ENCODE measurements around the gene TEX53.
A peak's percentile ranks its signal among the peaks of the same experiment; 100 is the strongest.

The TEX53 gene

GRCh38 chr9:114657705-114658104 is at the start of gene TEX53:
Gene TEX53, minus strand, starts transcription at chr9:114657805. Its CDS starts 31 bp downstream, at chr9:114657774.
- DNase-seq (ENCODE audit: low spot score): no peak

GRCh38 chr9:114706711-114707110 is 49.1 kb upstream of the TEX53 start:
- DNase-seq (ENCODE audit: low spot score): no peak

GRCh38 chr9:114701988-114702387 is 44.4 kb upstream of the TEX53 start:
- DNase-seq (ENCODE audit: low spot score): no peak

DNA sequence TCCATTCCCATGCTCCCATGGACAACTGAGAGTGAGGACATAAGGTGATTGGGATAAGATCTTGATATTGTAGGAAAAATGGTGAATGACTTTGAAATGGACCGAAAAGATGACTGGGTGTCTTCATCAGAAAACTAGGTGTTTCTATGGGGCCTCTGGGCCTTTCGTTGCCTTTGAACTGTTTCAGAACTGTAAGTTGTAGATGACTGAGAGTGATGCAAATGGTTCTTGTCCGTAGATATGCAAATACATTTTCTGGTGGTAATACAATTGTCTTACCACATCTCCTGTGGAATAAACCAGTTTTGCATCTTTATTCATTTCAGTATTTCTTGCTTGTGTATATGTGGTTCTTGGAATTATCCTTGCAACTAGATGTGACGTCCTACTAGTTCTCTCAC is 40.3 kb upstream of the TEX53 start:
- DNase-seq (ENCODE audit: low spot score): no peak

DNA sequence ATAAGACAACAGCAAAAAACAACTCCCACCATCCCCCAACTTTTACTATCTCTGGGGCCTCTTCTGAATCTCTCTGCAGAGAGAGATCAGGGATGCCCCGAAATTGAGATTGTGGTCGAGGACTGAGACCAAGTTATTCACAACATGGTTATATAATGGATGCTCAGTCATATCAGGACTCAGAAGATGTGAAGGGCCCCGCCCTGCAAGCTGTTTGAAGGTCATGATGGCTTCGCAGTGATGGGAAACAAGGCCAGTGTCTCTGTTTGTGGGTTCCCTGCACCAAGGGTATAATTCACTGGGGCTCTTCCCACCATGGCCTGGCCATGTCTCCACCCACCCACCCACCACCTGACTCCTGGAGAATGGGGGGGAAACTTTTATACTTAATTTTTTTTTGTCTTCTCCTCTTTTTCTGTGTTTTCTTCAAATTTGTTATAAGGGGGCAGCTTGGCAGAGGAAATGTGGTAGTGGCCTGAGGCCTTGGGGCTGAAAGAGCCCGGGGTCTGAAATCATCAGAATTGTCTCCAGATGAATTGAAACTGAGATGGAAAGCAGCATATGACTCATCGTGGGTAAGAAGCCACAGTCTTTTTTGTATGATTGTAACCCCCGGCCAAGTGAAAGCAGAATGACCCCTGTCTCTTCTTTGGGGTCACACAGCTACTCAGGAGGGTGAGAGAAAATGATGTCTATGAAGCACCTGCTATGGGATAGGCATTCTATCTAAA is 39.4 kb upstream of the TEX53 start:
- peak; percentile 31 for DNase-seq (ENCODE audit: low spot score)

GRCh38 chr9:114695948-114696347 is 38.3 kb upstream of the TEX53 start:
- DNase-seq (ENCODE audit: low spot score): no peak

DNA sequence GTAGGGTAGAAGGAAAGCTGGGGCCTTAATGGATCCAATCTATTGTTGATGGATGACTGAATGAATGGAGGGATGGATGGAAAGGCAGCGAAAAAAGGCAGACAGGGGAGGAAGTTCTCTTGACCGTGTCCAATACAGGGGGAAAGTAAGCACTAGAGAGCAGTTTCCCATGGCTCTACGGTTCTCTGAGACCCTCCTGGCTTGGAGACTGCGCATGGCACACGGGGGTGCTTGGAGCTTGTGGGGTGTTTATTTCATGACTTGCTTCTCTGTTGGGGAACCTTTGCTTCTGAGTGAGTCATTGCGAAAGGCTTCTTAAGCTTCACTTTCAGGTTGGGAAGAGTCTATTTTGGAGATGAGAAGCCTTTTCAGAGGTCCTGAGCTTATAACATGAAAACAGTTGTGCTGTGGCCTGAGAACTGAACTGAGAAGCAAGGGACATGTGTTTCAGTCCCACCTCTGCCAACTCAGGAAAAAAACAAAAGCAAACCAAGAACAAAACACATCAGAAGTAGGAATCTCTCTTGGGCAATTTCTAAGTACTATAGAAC is 37.2 kb upstream of the TEX53 start:
- DNase-seq (ENCODE audit: low spot score): no peak

DNA sequence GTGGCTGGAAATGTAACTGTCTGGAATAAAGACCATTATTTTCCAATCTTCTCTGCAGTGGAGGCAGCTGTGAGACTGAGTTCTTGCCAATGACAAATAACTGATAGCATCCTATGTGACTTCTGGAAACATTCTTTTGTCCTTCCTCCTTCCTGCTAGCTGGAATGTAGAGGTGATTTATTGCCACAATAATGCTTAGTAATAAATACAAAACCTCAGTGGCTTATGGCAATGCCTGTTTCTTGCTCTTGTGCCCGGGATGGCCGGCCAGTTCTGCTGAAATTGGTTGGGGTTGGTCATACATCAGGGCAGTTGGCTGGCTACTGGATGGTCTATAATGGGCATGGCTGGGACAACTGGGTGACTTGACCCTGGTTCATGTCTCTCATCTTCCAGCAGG is 36.5 kb upstream of the TEX53 start:
- DNase-seq (ENCODE audit: low spot score): peak; percentile 22

DNA sequence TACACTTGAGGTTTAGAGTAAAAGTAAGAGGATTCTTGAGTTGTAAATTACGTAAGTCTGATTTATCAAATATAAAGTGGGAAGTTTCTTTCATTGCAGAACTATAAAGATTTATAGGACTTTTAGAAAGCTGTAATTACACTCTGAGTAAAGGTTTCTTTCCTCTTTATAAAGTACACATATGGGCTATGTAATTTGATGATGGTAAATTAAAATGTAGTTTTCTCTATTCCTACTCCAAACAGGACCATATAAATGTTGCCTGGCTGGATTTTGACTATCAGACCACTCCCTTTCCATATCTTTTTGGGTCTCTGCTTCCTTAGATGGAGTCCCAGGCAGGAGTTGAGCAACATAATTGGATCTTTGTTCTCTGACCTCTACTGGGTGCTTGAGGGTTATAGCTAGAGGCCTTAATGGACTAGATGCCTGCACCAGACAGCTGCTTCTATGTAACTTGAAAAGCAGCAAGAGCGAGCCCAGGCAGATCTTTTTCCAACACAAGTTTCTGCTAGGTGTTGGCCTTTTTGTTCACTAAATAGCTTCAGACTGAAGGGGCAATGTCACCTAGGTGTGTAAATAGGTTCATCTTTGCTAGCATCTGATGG is 35.7 kb upstream of the TEX53 start:
- no peak for DNase-seq (ENCODE audit: low spot score)

GRCh38 chr9:114691956-114692295 is 34.3 kb upstream of the TEX53 start:
- no peak for DNase-seq (ENCODE audit: low spot score)

DNA sequence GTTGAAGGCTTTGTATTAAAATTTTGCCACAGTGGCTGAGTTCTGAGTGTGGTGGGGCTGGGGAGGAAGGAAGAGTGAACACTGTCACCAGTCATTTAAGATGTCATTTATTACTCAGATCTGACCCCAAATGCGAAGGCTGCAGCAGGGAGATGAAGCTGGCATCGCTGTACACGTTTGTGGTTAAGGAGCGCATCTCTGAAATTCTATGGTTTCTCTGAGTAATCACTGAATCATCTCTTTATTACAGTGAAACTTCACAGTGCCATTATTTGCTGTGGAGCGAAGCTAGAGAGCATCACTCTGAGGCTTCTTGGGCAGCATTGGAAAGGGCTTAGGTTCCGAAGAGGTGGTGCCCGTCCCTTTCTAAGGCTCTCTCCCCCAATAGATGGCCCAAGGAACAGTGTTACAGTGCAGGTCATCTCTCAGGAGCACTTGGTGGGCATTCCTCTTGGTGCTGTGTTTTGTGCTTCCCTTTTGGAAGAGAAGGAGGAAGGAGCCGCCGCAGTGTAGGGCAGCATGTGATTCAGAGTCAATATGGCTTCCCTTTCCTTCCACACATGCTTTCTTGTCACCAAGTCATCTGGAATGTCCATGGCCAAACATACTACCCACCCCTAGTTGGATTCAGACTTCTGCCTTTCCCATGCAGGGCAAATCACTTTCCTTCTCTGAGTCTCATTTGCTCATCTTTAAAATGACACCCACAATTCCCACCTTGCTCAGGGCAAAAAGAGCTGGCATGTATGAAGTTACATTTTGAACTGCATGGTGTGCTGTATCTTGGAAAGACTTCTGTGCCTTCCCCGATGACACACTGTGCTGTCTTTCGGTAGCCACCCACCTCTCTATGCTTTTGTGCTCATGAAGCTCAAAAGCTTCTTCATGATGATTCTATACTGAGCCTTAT is 33.7 kb upstream of the TEX53 start:
- peak; percentile 80 for DNase-seq (ENCODE audit: low spot score)

GRCh38 chr9:114690308-114690707 is 32.7 kb upstream of the TEX53 start:
- DNase-seq (ENCODE audit: low spot score): no peak

- no peak for DNase-seq (ENCODE audit: low spot score)
These were observed 32.2 kb upstream of the TEX53 start for GRCh38 chr9:114689813-114690212.

DNA sequence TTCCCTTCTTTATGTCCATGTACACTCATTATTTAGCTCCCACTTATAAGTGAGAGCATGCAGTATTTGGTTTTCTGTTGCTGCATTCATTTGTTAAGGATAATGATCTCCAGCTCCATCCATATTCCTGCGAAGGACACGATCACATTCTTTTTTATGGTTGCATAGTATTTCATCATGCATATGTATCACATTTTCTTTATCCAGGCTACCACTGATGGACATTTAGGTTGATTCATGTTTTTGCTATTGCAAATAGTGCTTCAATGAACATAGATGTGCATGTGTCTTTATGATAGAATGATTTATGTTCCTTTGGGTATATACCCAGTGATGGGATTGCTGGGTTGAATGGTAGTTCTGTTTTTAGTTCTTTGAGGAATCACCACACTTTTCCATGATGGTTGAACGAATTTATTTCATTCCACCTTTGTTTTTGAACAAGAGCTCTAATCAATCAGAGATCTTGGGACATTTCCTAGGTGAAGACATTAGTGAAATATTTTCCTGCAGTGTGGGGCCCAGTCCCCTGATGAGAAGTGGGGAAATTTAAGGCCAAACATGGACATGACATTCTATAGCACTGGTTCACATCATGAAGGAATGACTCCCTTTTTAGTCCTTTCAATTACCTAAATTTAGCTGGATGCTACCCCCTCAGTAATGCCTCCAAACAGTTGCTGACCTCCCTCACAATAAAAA is 31.5 kb upstream of the TEX53 start:
- DNase-seq (ENCODE audit: low spot score): no peak

- DNase-seq (ENCODE audit: low spot score): no peak
These were observed 30.8 kb upstream of the TEX53 start for GRCh38 chr9:114688379-114688778.

GRCh38 chr9:114687034-114687433 is 29.4 kb upstream of the TEX53 start:
- DNase-seq (ENCODE audit: low spot score): no peak

GRCh38 chr9:114685951-114686350 is 28.3 kb upstream of the TEX53 start:
- DNase-seq (ENCODE audit: low spot score): no peak

DNA sequence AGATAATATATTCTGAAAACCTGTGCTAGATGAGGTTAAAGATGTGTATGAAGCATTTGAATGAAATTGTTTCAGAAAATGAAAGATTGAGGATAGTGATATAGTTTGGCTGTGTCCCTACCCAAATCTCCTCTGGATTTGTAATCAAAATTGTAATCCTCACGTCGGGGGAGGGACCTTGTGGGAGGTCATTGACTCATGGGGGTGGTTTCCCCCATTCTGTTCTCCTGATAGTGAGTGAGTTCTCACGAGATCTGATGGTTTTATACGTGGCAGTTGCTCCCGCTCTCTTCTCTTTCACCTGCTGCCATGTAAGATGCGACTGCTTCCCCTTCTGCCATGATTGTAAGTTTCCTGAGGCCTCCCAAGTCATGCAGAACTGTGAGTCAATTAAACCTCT is 26.4 kb upstream of the TEX53 start:
- DNase-seq (ENCODE audit: low spot score): no peak

GRCh38 chr9:114682846-114683245 is 25.2 kb upstream of the TEX53 start:
- no peak for DNase-seq (ENCODE audit: low spot score)

DNA sequence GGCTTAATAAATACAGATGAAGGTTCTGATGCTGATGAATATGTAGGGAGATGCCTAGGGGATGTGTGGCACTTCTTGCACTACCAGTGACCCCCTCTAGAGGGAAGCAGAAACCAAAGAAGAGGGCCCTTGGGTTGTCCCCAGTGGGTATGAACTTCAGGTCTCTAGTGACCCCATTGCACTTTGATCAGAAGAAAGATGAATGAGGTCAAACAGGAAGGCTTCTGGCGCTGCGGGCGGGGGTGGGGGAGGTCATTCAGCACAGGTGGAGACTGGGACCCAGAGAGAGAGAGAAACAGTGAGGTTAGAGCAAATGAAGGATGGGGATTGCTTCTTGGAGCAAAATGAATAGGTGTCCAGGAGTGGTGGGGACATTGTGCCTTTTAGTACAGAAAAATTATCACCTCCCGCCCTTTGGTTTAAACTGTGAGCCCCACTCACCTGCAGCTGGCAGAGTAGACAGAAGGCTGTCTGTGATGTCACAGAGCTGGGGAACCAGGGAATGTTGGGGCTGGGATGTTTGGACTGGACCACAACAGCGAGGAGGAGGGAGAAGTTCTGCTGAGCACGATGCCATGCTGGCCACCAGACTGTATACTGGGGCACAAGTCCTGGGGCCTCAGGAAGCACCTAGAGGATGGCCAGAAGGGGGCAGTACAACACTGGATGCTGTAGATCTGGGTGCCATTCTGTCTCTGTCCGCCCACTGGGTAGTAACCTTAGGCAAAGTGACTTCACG is 24.2 kb upstream of the TEX53 start, which contains the start of gene TEX48:
TEX48 (minus strand) TSS at position 599 of the 739 bp plus-strand sequence. CDS start 10,469 bp downstream, outside the sequence.
- DNase-seq (ENCODE audit: low spot score): peak; percentile 49

Data from AG08396 (cell line).